HT1080 (cell line): ENCODE results near the gene MAP1B. TPM values are rescaled to one million over a fixed set of nuclear protein-coding genes. Genes with fewer than 3 reads are reported as not detected.
A peak's percentile ranks its signal among the peaks of the same experiment; 100 is the strongest.
"Not testable (repeated sequence)": the region's sequence is repeated elsewhere in the genome, so short reads cannot be mapped to it uniquely, and the experiment has no call there.

Experiments used
- DNase-seq: peaks from one replicate; pipeline ENCODE4 v3.0.0-alpha.2; 2015; ENCODE audit warnings: low read depth
- polyA plus RNA-seq, 2 experiments: library from polyadenylated mRNA; depleted of rRNA; stranded (reverse); fragments of >200 nt; gene quantifications; 2 replicates each; pipeline ENCODE4 v1.2.3, GENCODE V29; 2015
- total RNA-seq: library from RNA; depleted of rRNA; stranded (reverse); fragments of >200 nt; shearing (Covaris generic); gene quantifications from 2 replicates; pipeline ENCODE4 v1.2.3, GENCODE V29; 2014; rRNA removed

Gene MAP1B
- 52.6 and 75.1 TPM in 2 replicates for total RNA-seq
- polyA plus RNA-seq (2015; cell fraction: cytosol; rRNA removed): 24.7 and 34.0 TPM in 2 replicates
- polyA plus RNA-seq (2015; cell fraction: nucleus; rRNA removed): 69.4 and 71.2 TPM in 2 replicates

- DNase-seq: peak; percentile 80
Measured at GRCh38 chr5:72107131-72107900, at the start of gene MAP1B. TSS of gene MAP1B (plus strand) at chr5:72107475. CDS start at chr5:72107532, 57 bp downstream.

DNA sequence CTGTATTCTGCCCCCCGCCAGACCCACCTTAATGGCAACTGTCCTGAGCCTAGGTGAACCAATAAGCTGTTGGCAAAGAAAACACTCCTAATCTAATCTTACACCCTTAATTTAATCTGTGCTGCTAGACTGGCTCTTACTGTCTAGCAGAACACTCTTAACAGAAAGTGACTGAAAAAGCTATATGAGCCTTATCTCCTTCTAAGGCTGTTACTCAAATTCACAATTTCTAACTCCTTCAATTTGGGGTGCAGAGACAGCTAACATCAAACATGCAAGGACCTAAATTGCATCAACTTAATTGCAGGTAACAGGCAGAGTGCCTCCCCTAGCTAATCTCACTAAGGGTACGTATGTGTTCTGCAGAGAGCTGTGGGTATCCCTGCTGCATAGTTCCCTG lies 49.5 kb upstream of the MAP1B start:
- DNase-seq: no peak

DNA sequence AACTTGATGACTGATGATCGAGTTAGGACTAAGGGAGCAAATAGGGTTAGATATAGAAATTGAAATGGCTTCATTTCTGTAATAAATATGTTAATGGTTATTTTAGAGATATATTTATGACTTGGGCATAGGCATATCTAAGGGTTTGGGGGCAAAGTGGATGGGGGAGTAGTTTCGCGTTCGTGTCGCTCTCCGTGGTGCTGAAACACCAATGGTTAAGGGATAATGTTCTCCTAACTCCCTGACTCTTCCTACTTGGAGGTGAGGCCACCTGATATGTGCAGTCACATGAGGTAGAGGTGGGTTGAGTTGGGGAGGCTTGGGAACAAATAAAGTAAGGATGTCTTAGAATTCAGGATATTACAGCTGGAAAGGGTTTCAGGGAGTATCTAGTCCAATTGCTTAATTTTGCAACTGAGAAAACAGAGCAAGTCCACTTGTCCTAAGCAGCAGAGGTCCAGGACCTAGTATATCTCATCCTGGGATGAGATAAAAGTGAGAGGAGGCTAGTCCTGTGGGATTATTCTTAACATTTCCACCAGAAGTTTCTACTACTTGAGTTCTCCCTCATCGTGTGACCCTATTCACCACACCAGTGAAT lies 44.0 kb upstream of the MAP1B start:
- DNase-seq: peak; percentile 31

GRCh38 chr5:72064801-72065570 lies 42.3 kb upstream of the MAP1B start:
- no peak for DNase-seq

DNA sequence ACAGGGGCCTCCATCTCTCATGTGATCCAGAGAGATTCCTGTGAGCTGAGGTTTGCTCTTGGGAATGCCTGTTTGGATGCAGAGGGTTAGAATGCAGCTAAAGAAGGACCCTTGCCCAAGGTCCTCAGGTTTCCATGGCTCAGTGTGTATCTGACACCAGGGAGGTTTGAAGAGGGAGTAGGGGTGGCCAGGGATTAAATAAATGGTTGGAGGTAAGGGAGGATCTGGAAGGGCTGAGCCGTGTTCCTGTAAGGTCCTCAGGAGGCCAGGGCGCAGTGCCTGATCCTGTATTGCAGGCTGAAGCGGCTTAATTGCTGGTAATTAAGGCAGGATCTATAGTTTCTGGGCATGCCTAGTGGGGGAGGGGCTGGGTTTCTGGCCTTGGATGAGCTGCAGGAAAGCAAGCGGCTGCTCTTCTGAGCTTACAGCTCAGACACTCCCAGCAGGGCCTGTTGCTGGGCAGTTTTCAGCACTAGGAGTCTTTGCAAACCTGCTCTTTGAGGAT lies 41.5 kb upstream of the MAP1B start:
- no peak for DNase-seq

GRCh38 chr5:72066705-72067107 lies 40.6 kb upstream of the MAP1B start:
- DNase-seq: peak; percentile 90

- peak; percentile 95 for DNase-seq
Measured at GRCh38 chr5:72067682-72068470, 39.4 kb upstream of the MAP1B start.

DNA sequence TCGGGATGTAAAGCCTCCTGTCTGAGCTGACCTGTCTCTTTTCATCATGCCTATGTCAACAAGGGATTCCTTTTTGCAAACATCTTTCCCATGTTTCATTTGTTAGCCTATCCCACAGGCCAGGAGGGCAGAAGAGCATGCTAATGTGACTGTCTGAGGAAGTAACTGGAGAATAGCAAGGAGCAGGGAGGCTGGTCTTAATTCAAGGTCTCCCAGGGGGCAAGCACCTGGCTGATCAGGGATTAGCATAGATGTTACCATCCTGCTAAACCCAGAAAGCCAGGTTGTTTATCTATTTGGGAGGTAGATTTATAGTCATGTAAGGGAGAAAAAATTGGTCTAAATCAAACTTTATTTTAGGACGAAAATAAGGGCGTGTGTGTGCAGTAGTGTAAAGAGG lies 36.7 kb upstream of the MAP1B start:
- no peak for DNase-seq

DNA sequence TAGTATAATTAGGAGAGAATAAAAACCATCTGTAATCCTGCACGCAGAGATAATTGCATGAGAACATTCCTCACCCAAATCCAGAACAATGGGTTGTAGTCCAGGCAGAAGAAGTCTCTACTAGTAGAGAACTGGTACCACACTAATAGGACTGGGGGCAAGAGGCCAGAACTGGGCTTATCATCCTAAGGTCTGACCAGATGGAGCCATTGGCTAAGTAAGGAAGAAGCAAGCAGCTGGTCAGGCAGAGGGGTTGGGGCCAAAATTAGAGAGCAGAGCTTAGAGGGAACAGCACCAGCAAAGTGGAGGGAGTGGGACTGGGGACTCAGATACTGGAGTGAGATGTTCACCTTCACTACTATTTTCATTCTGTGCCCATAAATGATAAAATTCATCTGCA lies 35.4 kb upstream of the MAP1B start:
- no peak for DNase-seq

DNA sequence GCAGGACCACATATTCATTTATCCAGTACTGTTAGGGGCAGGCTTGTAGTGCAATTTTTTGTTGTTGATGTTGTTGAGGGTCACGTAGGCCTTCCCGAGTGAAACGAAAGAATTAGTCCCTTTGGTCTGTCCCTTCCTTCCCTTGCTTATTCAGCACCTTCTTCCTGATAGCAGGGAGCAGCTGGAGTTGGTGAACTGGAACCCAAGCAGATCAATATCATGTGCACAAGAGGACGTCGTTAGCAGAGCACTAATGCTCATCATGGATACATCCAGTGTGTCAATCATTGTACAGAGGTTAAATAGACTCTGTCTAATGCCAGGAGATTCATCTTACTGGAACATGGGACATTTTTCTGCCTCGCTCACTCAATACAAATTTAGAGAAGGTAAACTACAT lies 33.0 kb upstream of the MAP1B start:
- DNase-seq: no peak

GRCh38 chr5:72075461-72075860 lies 31.8 kb upstream of the MAP1B start:
- DNase-seq: no peak

- no peak for DNase-seq
Measured at GRCh38 chr5:72076621-72077300, 30.5 kb upstream of the MAP1B start.

- DNase-seq: no peak
Measured at GRCh38 chr5:72077390-72077789, 29.9 kb upstream of the MAP1B start.

DNA sequence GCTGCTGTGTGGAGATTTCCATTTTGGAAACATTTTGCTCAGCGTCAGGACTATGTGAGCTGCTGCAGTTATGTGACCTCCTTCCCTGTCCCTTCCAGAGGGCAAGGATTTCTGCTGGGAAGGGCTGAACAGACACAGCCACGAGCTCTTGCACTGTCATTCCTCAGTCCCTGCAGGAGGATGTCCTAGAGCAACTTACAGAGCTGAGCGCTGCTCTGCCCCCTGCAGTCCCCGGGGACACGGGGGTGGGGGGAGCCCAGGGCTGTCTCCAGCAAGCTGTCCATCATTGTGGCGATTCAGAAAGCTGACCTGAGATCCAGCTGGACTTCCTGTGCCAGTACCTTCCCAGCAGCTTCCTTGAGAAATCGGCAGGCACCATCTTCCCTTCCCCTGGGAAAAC lies 28.0 kb upstream of the MAP1B start:
- no peak for DNase-seq

GRCh38 chr5:72082048-72082447 lies 25.2 kb upstream of the MAP1B start:
- DNase-seq: no peak

- DNase-seq: no peak
Measured at GRCh38 chr5:72084876-72085275, 22.4 kb upstream of the MAP1B start.

GRCh38 chr5:72085319-72085718 lies 22.0 kb upstream of the MAP1B start:
- no peak for DNase-seq

DNA sequence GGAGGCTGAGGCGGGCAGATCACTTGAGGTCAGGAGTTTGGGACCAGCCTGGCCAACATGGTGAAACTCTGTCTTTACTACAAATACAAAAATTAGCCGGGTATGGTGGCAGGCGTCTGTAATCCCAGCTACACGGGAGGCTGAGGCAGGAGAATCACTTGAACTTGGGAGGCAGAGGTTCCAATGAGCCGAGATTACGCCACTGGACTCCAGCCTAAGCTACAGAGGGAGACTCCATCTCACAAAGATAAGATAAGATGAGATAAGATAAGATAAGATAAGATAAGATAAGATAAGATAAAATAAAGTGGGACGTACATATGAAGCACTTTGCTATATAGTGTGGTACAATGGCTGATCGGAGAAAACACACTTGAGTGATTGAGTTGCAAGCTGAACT lies 17.6 kb upstream of the MAP1B start:
- DNase-seq: not testable (repeated sequence)

DNA sequence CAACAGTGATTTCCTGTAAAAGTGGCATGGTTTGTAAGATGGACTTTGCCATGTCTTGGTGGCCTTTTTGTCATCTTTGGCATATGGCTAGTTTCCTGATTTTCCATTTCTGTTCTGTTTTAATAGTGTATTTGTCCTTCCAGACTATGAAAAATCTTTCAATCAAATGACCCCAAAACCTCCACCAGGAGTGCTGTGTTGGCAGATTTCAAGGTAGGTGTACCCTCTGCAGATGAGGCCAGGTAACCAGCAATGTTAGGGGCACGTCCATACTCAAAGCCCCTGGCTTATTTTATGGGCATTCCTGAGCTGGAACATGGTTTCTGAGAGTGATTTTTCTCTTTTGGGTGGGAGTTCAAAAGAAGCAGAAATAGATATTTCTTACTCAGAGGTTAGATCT lies 15.2 kb upstream of the MAP1B start:
- DNase-seq: no peak

- peak; percentile 68 for DNase-seq
Measured at GRCh38 chr5:72093217-72093616, 14.1 kb upstream of the MAP1B start.
